NCI-H526 treated with DMSO at 0.1 percent for 48 hours (cell line): Measurements from ENCODE around the gene CEACAM19.
"Not testable (repeated sequence)": the region's sequence is repeated elsewhere in the genome, so short reads cannot be mapped to it uniquely, and the experiment has no call there.

Experiments
- DNase-seq: peaks from one replicate; lab custom pipeline; 2025; lab: John Stamatoyannopoulos, UW

The CEACAM19 gene

DNA sequence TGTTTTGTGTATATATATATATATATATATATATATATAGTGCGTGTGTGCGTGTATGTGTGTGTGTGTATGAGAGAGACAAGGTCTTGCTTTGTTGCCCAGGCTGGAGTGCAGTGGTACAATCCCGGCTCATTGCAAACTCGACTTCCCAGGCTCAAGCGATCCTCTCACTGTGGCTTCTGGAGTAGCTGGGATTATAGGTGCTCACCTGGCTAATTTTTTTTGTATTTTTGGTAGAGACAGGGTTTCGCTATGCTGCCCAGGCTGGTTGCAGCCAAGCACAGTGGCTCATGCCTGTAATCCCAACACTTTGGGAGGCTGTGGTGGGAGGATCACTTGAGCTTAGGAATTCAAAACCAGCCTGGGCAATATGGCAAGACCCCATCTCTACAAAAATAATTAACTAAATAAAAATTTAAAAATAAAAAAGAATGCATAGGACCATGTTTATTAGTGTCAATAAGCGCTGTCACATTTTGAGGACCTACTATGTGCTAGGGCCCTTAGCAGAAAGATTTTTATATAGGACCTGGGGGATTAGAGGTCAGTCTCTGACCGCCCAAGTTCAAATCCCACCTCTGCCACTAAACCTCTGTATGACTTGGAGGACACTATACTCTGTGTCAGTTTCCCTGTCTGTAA is 25.8 kb upstream of the CEACAM19 start:
- no peak for DNase-seq

DNA sequence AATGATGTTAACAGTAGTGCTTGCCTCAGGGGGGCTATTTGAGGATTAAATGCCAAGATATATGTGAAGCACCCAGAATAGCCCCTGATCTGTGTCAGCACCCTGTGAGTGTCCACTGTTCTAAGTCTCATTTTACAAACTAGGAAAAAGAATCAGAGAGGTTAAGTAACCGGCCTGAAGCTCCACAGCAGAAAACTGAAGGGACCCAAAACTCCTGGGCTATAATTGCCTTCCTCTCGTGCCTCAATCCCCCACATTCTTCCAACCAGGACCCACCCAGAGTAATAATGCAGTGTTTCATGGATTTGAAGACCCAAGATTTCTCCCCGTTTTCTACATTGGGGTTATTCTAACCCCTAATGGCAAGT is 25.2 kb upstream of the CEACAM19 start:
- no peak for DNase-seq

DNA sequence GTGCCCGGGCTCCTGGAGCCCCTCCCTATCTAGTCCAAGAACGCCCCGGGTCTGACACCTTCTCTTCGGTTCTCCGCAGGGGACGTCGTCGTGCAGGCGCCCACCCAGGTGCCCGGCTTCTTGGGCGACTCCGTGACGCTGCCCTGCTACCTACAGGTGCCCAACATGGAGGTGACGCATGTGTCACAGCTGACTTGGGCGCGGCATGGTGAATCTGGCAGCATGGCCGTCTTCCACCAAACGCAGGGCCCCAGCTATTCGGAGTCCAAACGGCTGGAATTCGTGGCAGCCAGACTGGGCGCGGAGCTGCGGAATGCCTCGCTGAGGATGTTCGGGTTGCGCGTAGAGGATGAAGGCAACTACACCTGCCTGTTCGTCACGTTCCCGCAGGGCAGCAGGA is 24.1 kb upstream of the CEACAM19 start:
- no peak for DNase-seq

DNA sequence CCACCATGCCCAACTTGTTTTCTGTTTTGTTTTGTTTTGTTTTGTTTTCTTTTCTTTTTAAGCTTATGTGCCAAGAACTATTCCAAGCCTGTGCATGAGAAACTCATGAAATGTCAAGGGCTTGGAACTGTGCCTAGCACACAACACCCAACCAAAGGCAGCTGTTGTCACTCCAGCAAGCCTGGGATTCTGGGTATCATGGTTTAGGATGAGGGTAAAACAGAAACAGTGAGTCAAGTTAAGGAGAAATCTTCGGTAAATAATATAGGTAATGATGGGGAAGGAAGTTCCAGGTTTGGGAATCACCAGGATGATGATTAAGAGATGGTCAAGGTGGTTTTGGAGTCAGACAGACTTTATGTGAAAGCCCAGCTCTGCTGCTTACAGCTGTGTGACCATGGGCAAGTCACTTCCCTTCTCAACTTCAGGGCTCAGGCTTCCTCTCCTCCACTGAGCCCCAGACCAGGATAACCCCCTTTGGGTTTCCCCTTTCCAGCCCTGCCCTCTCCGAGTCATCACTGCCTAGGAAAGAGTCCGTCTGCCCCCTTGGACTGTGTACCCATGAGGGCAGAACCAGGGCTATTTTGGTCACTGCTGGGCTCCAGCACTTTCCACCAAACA is 22.5 kb upstream of the CEACAM19 start:
- no peak for DNase-seq

- no peak for DNase-seq
Measured at GRCh38 chr19:44649578-44650145, 21.6 kb upstream of the CEACAM19 start.

- no peak for DNase-seq
Measured at GRCh38 chr19:44653343-44653742, 17.9 kb upstream of the CEACAM19 start.

DNA sequence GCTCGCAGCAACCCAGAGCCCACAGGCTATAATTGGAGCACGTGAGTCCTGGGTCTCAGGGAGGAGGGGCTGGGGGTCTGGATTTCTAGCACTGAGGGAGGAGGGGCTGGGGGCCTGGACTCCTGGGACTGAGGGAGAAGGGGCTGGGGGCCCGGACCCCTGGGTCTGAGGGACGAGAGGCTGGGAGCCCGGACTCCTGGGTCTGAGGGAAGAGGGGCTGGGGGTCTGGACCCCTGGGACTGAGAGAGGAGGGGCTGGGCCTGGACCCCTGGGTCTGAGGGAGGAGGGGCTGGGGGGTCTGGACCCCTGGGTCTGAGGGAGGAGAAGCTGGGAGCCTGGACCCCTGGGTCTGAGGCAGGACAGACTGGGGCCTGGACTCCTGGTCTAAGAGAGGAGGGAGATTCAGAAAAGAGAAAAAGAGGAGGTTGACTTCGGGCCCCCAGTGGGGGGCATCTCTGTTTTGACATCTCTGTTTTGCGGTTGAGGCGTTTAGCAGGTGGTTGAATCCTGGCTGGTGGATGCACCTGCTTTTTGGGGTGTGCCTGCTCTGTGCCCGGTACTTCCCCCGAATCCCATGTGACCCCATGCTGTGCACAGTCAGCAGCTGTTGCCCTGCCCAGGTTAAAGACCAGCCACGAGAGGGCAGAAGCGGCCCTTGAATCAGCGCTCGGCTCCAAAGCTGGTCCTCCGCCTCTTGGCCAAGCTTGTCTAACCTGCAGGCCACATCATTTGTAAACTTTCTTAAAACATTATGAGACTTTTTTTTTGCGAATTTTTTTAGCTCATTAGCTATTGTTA is 17.1 kb upstream of the CEACAM19 start:
- DNase-seq: no peak

DNA sequence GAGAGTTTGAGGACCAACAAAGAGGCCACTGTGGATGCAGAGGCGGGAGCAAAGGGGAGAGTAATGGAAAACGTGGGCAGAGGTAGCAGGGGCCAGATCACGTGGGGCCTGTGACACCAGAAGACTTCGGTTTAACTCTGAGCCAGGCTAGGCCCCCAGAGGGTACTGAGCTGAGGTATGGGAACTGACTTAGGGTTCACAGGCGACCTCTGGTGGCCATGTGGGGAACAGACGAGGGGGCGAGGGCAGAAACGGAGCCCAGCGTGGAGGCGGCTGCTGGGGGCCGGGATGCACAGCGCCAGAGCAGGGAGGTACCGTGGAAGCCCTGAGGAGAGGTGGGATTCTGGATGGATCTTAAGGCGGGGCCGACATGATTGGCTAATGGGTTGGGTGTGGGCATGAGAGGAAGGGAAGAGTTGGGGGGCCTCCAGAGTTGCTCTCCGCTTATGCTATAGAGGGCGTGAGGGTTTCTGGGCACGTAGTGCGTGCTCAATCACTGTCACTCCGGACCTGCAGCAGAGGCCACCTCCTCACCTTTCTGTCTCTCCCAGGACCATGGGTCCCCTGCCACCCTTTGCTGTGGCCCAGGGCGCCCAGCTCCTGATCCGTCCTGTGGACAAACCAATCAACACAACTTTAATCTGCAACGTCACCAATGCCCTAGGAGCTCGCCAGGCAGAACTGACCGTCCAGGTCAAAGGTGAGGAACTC is 13.9 kb upstream of the CEACAM19 start:
- DNase-seq: peak; percentile 17

DNA sequence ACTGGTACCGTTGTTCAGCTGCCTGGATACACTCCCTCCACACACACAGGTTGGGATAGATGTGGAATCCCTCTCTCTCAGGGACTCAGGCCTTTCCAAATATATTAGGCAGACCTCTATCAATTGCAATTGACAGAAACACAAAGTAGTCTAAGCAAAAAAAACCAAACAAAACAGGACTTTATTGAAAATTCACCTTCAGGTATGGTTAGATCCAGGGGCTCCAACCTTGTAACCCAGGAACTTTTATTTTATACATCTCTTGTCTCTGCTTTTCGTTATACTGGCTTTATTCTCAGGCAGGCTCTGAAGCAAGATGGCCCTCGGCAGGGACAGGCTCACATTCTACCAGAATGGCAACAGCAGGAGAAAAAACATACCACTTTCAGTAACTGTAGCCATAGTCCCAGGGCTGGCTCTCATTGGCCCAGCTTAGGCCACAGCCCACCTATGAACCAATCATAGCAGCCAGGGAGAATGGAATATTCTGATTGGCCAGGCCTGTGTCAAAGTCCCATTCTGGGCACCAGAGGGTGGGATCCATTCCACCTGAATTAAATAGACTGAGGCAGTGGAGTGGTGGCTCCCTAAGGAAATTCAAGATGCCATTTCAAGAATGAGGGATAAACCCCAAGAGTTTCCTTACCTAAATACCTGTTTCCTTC is 13.1 kb upstream of the CEACAM19 start:
- no peak for DNase-seq

DNA sequence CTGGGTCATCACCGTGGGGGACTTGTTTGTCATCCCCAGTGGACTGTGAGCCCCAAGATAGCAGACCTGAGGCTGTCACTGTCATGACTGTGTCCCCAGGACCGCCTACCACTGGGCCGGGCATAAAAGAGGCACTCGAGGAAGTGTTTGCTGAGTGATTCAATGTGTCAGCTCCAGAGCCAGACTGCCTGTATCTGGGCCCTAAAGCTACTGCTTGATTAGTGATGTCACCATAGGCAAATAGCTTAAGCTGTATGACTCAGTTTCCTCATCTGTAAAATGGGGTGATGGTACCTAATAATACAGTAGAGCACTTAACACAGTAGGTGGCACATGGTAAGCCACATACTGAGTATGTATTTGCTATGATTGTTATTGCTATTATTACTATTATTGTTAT is 11.2 kb upstream of the CEACAM19 start:
- no peak for DNase-seq

DNA sequence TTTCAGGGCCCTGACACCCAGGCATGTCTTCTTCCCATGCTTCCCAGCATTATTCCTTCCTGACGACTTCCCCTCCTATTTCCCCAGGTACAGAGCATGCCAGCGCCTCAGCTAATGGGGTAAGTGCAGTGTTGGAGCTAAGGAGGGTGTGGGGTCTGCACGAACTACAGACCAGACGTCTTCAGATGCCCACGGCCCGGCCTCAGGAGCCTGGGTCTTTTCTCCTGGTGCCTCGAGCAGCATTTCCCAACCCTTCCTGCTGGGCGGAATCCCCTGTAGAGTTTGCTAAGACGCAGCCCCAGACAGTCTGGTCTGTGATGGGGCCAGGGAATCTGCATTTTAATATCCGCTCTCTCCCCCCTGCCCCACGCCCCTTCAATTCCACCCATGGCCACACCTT is 10.1 kb upstream of the CEACAM19 start:
- no peak for DNase-seq

DNA sequence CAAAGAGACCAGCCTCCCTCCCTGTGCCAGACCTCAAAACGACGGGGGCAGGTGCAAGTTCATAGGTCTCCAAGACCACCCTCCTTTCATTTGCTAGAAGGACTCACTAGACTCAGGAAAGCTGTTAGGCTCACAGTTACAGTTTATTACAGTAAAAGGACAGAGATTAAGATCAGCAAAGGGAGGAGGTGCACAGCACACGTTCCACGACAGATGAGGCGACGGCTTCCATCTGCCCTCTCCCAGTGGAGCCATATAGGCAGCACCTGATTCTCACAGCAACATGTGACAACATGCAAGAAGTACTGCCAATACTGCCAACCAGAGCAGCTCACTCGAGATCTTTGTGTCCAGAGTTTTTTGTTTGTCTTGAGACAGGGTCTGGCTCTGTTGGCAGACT is 9.4 kb upstream of the CEACAM19 start:
- no peak for DNase-seq

DNA sequence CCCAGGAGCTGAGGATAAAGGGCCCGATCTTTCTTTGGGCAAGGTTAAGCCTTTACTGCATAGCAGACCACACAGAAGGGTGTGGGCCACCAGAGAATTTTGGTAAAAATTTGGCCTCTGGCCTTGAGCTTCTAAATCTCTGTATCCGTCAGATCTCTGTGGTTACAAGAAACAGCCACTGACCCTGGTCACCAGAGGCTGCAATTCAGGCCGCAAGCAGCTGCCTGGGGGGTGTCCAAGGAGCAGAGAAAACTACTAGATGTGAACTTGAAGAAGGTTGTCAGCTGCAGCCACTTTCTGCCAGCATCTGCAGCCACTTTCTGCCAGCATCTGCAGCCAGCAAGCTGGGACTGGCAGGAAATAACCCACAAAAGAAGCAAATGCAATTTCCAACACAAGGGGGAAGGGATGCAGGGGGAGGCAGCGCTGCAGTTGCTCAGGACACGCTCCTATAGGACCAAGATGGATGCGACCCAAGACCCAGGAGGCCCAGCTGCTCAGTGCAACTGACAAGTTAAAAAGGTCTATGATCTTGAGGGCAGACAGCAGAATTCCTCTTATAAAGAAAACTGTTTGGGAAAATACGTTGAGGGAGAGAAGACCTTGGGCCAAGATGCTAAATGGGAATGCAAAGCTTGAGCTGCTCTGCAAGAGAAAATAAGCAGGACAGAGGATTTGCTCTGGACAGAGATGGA is 8.4 kb upstream of the CEACAM19 start:
- no peak for DNase-seq

DNA sequence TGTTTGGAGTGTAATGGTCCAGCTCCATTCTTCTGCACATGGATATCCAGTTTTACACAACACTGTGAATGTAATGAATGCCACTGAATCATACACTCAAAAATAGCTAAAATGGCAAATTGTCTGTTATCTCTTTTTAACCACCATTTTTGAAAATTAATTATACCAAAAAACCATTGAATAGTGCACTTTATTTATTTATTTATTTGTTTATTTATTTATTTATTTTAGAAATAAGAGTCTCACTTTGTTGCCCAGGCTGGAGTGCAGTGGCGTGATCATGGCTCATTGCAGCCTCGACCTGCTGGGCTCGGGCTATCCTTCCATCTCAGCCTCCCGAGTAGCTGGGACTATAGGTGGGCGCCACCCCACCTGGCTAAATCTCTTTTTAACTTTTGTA is 7.3 kb upstream of the CEACAM19 start:
- no peak for DNase-seq

- DNase-seq: no peak
Measured at GRCh38 chr19:44664976-44665375, 6.3 kb upstream of the CEACAM19 start.

GRCh38 chr19:44666852-44667556 is 4.3 kb upstream of the CEACAM19 start:
- no peak for DNase-seq

- no peak for DNase-seq
Measured at GRCh38 chr19:44668985-44669764, 2.1 kb upstream of the CEACAM19 start.

- DNase-seq: not testable (repeated sequence)
Measured at GRCh38 chr19:44670027-44670426, 1.3 kb upstream of the CEACAM19 start.

DNA sequence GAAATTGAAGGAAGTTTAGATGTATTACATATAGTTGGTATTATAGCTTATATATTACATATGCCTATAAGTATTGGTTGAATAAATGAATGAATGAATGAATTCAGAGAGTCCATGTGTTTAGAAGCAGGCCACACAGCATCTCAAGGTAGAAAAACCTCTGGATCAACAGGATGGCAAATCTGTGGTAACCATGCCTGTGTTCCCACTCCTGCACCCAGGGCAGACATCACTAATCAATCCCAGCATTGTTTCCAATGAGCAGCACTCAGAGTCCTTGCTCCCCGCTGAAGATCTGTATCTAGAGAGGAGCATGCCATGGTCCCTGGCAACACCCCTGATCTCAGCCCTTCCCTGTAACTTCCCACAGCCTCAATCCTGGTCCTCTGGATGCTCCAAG is 944 bp downstream of the CEACAM19 start:
- no peak for DNase-seq

DNA sequence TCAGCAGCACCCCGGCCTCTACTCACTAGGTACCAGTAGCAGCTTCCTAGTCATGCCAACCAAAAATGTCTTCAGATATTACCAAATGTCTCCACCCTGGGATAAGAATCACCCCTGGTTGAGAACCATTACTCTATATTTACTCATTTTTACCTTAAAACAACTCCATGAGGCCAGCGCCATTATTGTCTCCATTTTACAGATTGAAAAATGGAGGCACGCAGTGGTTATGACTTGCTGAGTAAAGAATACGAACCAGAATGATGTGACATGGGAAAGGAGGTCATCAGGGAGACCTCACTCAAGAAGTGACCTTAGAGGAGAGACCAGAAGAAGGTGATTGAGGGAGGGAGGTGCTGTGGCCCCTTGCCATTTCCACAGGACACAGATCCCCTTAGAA is 2.2 kb downstream of the CEACAM19 start:
- no peak for DNase-seq
